ENCODE data around the gene GSK3B. TPM values are rescaled to one million over a fixed set of nuclear protein-coding genes. Genes with fewer than 3 reads are reported as not detected.

GSK3B gene
- total and polyA plus RNA-seq, 3 donors from 2014 or later, result 64.9 to 73.1 (median 65.1) TPM

- no peak for DNase-seq
- no peaks in the 10 kb centered on the region for H3K27me3 ChIP-seq
- H3K9me3 ChIP-seq, result no peaks in the 10 kb centered on the region
- H3K36me3 ChIP-seq (ENCODE audit: low read depth, missing control alignments), result no peaks in the 10 kb centered on the region
- no peak overlapping the region for H3K27ac ChIP-seq
- 92 to 96% methylated on average over 2 of the region's 2 CpGs for WGBS, 2 donors
- no peak for TF ChIP-seq POLR2A (IDR thresholded peaks at IDR 0.05)
- TF ChIP-seq, protein P1, sequence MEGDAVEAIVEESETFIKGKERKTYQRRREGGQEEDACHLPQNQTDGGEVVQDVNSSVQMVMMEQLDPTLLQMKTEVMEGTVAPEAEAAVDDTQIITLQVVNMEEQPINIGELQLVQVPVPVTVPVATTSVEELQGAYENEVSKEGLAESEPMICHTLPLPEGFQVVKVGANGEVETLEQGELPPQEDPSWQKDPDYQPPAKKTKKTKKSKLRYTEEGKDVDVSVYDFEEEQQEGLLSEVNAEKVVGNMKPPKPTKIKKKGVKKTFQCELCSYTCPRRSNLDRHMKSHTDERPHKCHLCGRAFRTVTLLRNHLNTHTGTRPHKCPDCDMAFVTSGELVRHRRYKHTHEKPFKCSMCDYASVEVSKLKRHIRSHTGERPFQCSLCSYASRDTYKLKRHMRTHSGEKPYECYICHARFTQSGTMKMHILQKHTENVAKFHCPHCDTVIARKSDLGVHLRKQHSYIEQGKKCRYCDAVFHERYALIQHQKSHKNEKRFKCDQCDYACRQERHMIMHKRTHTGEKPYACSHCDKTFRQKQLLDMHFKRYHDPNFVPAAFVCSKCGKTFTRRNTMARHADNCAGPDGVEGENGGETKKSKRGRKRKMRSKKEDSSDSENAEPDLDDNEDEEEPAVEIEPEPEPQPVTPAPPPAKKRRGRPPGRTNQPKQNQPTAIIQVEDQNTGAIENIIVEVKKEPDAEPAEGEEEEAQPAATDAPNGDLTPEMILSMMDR (IDR thresholded peaks at IDR 0.05), result no peak
- no peak overlapping the region for H3K4me3 ChIP-seq
- intact Hi-C loops (cut with DNase I; ENCODE audit: low total_unique reads), result no loop called here
- H3K4me1 ChIP-seq, result no peaks in the 10 kb centered on the region
Measured at GRCh38 chr3:120080836-120081235, 13.4 kb downstream of the GSK3B start.

DNA sequence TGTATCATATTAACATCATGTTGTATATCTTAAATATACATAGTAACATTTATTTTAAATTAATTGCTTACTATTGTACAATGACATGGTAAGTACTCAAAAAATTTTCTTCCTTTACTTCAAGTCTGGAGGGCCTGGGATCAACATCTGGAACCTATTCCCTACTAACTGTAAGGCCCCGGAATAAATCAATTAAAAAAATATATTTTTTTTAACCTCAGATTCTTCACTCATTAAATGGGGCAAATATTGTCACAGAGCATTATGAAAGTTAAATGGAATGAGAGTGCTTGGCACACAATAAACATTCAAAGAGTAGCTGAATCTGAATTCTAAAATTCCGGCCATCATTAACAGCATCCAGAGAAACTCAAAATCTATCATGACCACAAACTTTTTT lies 16.5 kb downstream of the GSK3B start:
- 51 to 69% methylated on average over 2 of the region's 2 CpGs for WGBS, 2 donors
- intact Hi-C loops (cut with DNase I; ENCODE audit: low total_unique reads), result no loop called here
- H3K36me3 ChIP-seq (ENCODE audit: low read depth, missing control alignments), result no peaks in the 10 kb centered on the region
- peaks cover 3% of the 10 kb centered on the region for H3K4me1 ChIP-seq
- no peaks in the 10 kb centered on the region for H3K27me3 ChIP-seq
- TF ChIP-seq POLR2A (IDR thresholded peaks at IDR 0.05), result no peak
- TF ChIP-seq, protein P1 (IDR thresholded peaks at IDR 0.05), result no peak
- no peak for DNase-seq
- H3K27ac ChIP-seq, result no peak overlapping the region
- H3K9me3 ChIP-seq, result no peaks in the 10 kb centered on the region
- no peak overlapping the region for H3K4me3 ChIP-seq

DNA sequence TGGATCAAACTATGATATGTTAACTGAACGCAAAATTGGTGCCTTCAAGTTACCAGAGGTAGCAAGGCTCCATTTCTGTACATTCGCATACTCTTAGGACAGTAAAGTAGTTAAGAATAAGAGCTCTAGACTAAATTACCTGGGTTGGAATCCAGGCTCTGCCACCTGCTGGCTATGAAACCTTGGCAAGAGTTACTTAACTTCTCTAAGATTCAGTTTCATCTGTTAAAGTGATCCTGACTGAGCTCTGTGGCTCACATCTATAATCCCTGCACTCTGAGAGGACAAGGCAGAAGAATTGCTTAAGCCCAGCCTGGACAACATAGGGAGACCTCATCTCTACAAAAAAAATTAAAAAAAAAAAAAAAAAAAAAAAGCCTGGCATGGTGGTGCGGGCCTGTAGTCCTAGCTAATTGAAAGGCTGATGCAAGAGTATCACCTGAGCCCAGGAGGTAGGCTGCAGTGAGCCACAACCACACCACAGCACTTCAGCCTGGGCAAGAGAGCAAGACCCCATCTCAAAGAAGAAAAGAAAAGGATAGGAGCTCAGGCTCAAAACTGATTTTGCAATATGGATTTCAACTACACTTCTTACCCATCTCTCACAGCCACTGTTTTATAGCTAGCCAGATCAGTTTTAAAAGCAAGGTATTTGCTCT lies 21.3 kb downstream of the GSK3B start:
- Histone ChIP-seq H3K9me3 (no peaks in the 10 kb centered on the region), H3K36me3 (ENCODE audit: low read depth, missing control alignments) (no peaks in the 10 kb centered on the region), H3K4me1 (peaks cover 3% of the 10 kb centered on the region), H3K27me3 (no peaks in the 10 kb centered on the region), H3K27ac (no peak overlapping the region), H3K4me3 (no peak overlapping the region)
- intact Hi-C loops (cut with DNase I; ENCODE audit: low total_unique reads), result no loop called here
- no peak for DNase-seq
- 92 to 95% methylated on average over 3 of the region's 3 CpGs for WGBS, 2 donors
- no peak for TF ChIP-seq POLR2A (IDR thresholded peaks at IDR 0.05)
- TF ChIP-seq, protein P1 (IDR thresholded peaks at IDR 0.05), result no peak

GRCh38 chr3:120071259-120071658 lies 23.0 kb downstream of the GSK3B start:
- H3K4me1 ChIP-seq, result peaks cover 3% of the 10 kb centered on the region
- H3K9me3 ChIP-seq, result no peaks in the 10 kb centered on the region
- H3K27me3 ChIP-seq, result no peaks in the 10 kb centered on the region
- WGBS, 2 donors, result 91 to 92% methylated on average over 6 of the region's 6 CpGs
- no peaks in the 10 kb centered on the region for H3K36me3 ChIP-seq (ENCODE audit: low read depth, missing control alignments)
- TF ChIP-seq, protein P1 (IDR thresholded peaks at IDR 0.05), result no peak
- TF ChIP-seq POLR2A (IDR thresholded peaks at IDR 0.05), result no peak
- H3K4me3 ChIP-seq, result no peak overlapping the region
- intact Hi-C loops (cut with DNase I; ENCODE audit: low total_unique reads), result no loop called here
- DNase-seq, result no peak
- no peak overlapping the region for H3K27ac ChIP-seq
